HepG2 (cell line): Measurements from ENCODE around the gene TRAPPC1. TPM values are rescaled to one million over a fixed set of nuclear protein-coding genes. Genes with fewer than 3 reads are reported as not detected.

Experiments
- BORCS8-MEF2B ChIP-seq: sonication (generic); formaldehyde crosslinking; IDR thresholded peaks from 2 replicates; pipeline ENCODE4 v1.8.0; 2022; ENCODE audit warnings: mild to moderate bottlenecking, missing genetic modification reagents
- CBX2 ChIP-seq, 2 experiments: fragments of 200-600 bp in 1 of 2; sonication (generic); formaldehyde crosslinking in 1 of 2; IDR thresholded peaks; 2 replicates each; pipeline versions ENCODE4 v1.7.0 to v1.8.1; 2018 to 2022; ENCODE audit warnings: low read depth in 2 of 2, low read length in 1 of 2, mild to moderate bottlenecking in 1 of 2, missing genetic modification reagents in 1 of 2
- CEBPB ChIP-seq: IDR thresholded peaks from 2 replicates; pipeline ENCODE4 v1.6.1; 2011; ENCODE audit warnings: low read depth, low read length, improper control_type of control experiment, borderline replicate concordance
- DDIT3 ChIP-seq: sonication (generic); formaldehyde crosslinking; IDR thresholded peaks from 2 replicates; pipeline ENCODE4 v1.4.0; 2020; ENCODE audit warnings: mild to moderate bottlenecking, missing genetic modification reagents
- EHMT2 ChIP-seq: fragments of 200-600 bp; sonication (generic); IDR thresholded peaks from 2 replicates; pipeline ENCODE4 v1.7.0; 2017; ENCODE audit warnings: antibody characterized with exemption, low read depth, low read length, borderline replicate concordance
- ERF ChIP-seq: IDR thresholded peaks from 2 replicates; pipeline ENCODE4 v1.6.1; 2018; ENCODE audit warnings: missing biosample characterization, missing genetic modification reagents
- HIC2 ChIP-seq: sonication (generic); formaldehyde crosslinking; IDR thresholded peaks from 2 replicates; pipeline ENCODE4 v1.9.0; 2022; ENCODE audit warnings: low read depth, missing genetic modification reagents
- HOXA7 ChIP-seq: sonication (generic); formaldehyde crosslinking; IDR thresholded peaks from 2 replicates; pipeline ENCODE4 v1.8.1; 2022; ENCODE audit warnings: mild to moderate bottlenecking, missing genetic modification reagents, moderate library complexity
- LRRFIP1 ChIP-seq: sonication (generic); formaldehyde crosslinking; conservative IDR thresholded peaks from 2 replicates; pipeline ENCODE4 v1.4.0; 2020; ENCODE audit warnings: missing genetic modification reagents
- RBAK ChIP-seq: sonication (generic); formaldehyde crosslinking; IDR thresholded peaks from 2 replicates; pipeline ENCODE4 v1.5.1; 2020; ENCODE audit warnings: mild to moderate bottlenecking, missing genetic modification reagents
- RELA ChIP-seq: sonication (generic); formaldehyde crosslinking; IDR thresholded peaks from 2 replicates; pipeline ENCODE4 v1.4.0; 2020; ENCODE audit warnings: missing genetic modification reagents
- TEAD3 ChIP-seq: optimal IDR thresholded peaks from 2 replicates; pipeline ENCODE3; 2016; ENCODE audit warnings: borderline replicate concordance
- TP53 ChIP-seq: sonication (generic); formaldehyde crosslinking; conservative IDR thresholded peaks from 2 replicates; pipeline ENCODE4 v1.4.0; 2020; ENCODE audit warnings: missing genetic modification reagents
- ZBTB42 ChIP-seq: sonication (generic); formaldehyde crosslinking; IDR thresholded peaks from 2 replicates; pipeline ENCODE4 v1.5.0; 2020; ENCODE audit warnings: mild to moderate bottlenecking, missing genetic modification reagents
- ZEB1 ChIP-seq: IDR thresholded peaks from 2 replicates; pipeline ENCODE4 v1.6.1; 2012; ENCODE audit warnings: mild to moderate bottlenecking, low read depth, inconsistent platforms; ENCODE audit not compliant: insufficient replicate concordance
- ZNF256 ChIP-seq: sonication (generic); formaldehyde crosslinking; conservative IDR thresholded peaks from 2 replicates; pipeline ENCODE4 v1.4.0; 2020; ENCODE audit warnings: missing genetic modification reagents
- ZNF432 ChIP-seq: sonication (generic); formaldehyde crosslinking; IDR thresholded peaks from 2 replicates; pipeline ENCODE4 v1.5.0; 2020; ENCODE audit warnings: missing genetic modification reagents, mild to moderate bottlenecking, borderline replicate concordance
- ZNF775 ChIP-seq: sonication (generic); formaldehyde crosslinking; IDR thresholded peaks from 2 replicates; pipeline ENCODE4 v1.4.0; 2020; ENCODE audit warnings: missing genetic modification reagents, mild to moderate bottlenecking, moderate library complexity, borderline replicate concordance
- ZNF790 ChIP-seq: sonication (generic); formaldehyde crosslinking; IDR thresholded peaks from 2 replicates; pipeline ENCODE4 v1.8.0; 2022; ENCODE audit warnings: missing genetic modification reagents, mild to moderate bottlenecking, borderline replicate concordance
- polyA plus RNA-seq, 8 experiments: library from polyadenylated mRNA; depleted of rRNA in 3 of 8; stranded (reverse) in 7 of 8; unstranded in 1 of 8; fragments of >200 nt; fragmentation: Illumina TruSeq in 4 of 8; extraction: Trizol in 4 of 8; gene quantifications; 2 replicates each; pipeline versions ENCODE4 v1.2.1 to v1.2.3, GENCODE V29; 2011 to 2016; ENCODE audit warnings: low read depth in 4 of 8, missing spikeins in 1 of 8, mixed read lengths in 1 of 8; ENCODE audit not compliant: insufficient read depth in 1 of 8
- total RNA-seq, 5 experiments: library from RNA; depleted of rRNA; stranded (reverse); fragments of >200 nt; fragmentation: Illumina TruSeq; extraction: Trizol; gene quantifications; 2 replicates each; pipeline ENCODE4 v1.2.3, GENCODE V29; 2016; ENCODE audit warnings: low read depth in 1 of 5
- TF ChIP-seq, protein P1 (sequence below): sonication (generic); formaldehyde crosslinking; IDR thresholded peaks from 2 replicates; pipeline ENCODE4 v1.8.1; 2023; ENCODE audit warnings: missing genetic modification reagents, mild to moderate bottlenecking, borderline replicate concordance
- TF ChIP-seq, protein P2 (sequence below): sonication (generic); formaldehyde crosslinking; IDR thresholded peaks from 2 replicates; pipeline ENCODE4 v1.5.0; 2020; ENCODE audit warnings: missing genetic modification reagents

The TRAPPC1 gene
- total and polyA plus RNA-seq, 2 of the 13 experiments (the other 11 are each of a cell fraction or from before 2014, with no cell fraction given): 28.1 to 44.9 TPM

- TF ChIP-seq ZNF256 (CRISPR knock-in tag) (no peak), HOXA7 (CRISPR knock-in tag) (no peak), ZNF790 (CRISPR knock-in tag) (no peak), ZEB1 (no peak), ERF (CRISPR knock-in tag) (peak; percentile 58; the same call in 1 of the 2 replicates), CEBPB (no peak), LRRFIP1 (CRISPR knock-in tag) (no peak), CBX2 (IDR thresholded peaks at IDR 0.05; ENCODE audit: low read depth, low read length) (no peak), CBX2 (CRISPR knock-in tag; IDR thresholded peaks at IDR 0.05; ENCODE audit: low read depth) (no peak), EHMT2 (no peak), ZNF432 (CRISPR knock-in tag) (no peak), ZNF775 (CRISPR knock-in tag) (no peak), DDIT3 (CRISPR knock-in tag) (no peak), HIC2 (peak; percentile 83), RELA (CRISPR knock-in tag) (no peak), TEAD3 (CRISPR knock-in tag) (peak; percentile 15), RBAK (CRISPR knock-in tag) (no peak), ZBTB42 (CRISPR knock-in tag) (no peak), BORCS8-MEF2B (CRISPR knock-in tag) (no peak), TP53 (no peak)
- TF ChIP-seq, protein P1, sequence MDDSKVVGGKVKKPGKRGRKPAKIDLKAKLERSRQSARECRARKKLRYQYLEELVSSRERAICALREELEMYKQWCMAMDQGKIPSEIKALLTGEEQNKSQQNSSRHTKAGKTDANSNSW (CRISPR knock-in tag): no peak
- TF ChIP-seq, protein P2, sequence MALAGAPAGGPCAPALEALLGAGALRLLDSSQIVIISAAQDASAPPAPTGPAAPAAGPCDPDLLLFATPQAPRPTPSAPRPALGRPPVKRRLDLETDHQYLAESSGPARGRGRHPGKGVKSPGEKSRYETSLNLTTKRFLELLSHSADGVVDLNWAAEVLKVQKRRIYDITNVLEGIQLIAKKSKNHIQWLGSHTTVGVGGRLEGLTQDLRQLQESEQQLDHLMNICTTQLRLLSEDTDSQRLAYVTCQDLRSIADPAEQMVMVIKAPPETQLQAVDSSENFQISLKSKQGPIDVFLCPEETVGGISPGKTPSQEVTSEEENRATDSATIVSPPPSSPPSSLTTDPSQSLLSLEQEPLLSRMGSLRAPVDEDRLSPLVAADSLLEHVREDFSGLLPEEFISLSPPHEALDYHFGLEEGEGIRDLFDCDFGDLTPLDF (CRISPR knock-in tag): no peak
Measured at GRCh38 chr17:7889166-7889955, 42.4 kb downstream of the TRAPPC1 start (continued).
